ENCODE data around the gene ZNF710.

- TF ChIP-seq POLR2A (IDR thresholded peaks at IDR 0.05; ENCODE audit: low read length) (no peak), GATA1 (IDR thresholded peaks at IDR 0.05; ENCODE audit: low read depth, low read length) (no peak)
Observed at GRCh38 chr15:90022905-90023700, 22.0 kb downstream of the ZNF710 start.

Measured in erythroblast (primary cell).